HG02840 (cell line): ENCODE results near the gene MINDY4B.
"Not testable (repeated sequence)": the region's sequence is repeated elsewhere in the genome, so short reads cannot be mapped to it uniquely, and the experiment has no call there.

Experiments
- ATAC-seq: cut with Tn5 transposase; IDR thresholded peaks from one replicate; pipeline ENCODE4 v1.9.1; 2021; ENCODE audit warnings: mild to moderate bottlenecking, moderate library complexity, moderate number of reproducible peaks; ENCODE audit not compliant: unreplicated experiment, low FRiP score

The MINDY4B gene

DNA sequence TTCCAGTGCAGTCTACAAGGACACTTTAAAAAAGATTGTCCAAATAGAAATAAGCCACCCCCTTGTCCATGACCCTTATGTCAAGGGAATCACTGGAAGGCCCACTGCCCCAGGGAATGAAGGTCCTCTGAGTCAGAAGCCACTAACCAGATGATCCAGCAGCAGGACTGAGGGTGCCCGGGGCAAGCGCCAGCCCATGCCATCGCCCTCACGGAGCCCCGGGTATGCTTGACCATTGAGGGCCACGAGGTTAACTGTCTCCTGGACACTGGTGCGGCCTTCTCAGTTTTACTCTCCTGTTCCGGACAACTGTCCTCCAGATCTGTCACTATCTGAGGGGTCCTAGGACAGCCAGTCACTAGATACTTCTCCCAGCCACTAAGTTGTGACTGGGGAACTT, 47.3 kb downstream of the MINDY4B start:
- ATAC-seq, result not testable (repeated sequence)

DNA sequence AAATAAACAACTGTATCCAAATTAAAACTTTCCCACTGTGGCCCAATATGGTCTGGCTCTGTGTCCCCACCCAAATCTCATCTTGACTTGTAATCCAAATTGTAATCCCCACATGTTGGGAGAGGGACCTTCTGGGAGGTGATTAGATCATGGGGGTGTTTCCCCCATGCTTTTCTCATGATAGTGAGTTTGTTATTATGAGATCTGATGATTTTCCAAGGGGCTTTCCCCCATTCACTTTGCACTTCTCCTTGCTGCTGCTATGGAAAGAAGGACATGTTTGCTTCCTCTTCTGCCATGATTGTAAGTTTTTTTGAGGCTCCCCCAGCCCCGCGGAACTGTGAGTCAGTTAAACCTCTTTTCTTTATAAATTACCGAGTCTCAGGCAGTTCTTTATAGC, 55.0 kb downstream of the MINDY4B start:
- ATAC-seq, result no peak

DNA sequence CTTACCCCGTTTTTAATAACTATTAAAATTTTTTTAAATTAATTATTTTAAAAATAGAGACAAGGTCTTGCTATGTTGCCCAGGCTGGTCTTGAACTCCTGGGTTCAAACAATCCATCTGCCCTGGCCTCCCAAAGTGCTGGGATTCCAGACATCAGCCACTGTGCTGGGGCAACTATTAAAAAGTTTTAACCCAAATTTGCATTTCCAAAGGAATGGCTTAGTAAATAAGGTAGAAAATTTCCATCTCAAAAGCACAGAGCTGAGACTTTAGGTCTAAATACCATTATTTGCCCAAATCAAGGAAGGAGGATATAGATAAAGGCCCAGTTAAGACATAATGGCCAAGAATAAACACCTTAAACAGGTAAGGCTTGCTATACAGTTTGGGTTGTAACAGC, 56.4 kb downstream of the MINDY4B start:
- ATAC-seq, result no peak

DNA sequence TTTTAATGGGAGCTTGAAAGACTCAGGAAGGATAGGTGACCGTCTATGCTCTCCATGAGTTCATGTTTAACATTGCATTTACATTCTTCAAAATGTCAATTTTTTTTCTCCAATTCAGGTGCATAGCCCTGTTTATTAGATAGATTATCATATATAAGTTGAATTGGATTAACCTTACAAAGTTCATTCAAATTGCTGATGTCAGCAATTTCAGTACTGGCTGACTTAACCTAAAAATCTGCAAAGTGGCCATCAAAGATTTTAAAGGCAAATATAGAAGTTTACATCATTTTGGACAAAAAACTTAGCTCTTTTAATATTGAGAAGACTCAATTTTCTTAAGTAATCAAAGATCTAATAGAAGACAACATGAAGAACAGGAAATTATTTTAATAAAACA, 57.8 kb downstream of the MINDY4B start:
- no peak for ATAC-seq

DNA sequence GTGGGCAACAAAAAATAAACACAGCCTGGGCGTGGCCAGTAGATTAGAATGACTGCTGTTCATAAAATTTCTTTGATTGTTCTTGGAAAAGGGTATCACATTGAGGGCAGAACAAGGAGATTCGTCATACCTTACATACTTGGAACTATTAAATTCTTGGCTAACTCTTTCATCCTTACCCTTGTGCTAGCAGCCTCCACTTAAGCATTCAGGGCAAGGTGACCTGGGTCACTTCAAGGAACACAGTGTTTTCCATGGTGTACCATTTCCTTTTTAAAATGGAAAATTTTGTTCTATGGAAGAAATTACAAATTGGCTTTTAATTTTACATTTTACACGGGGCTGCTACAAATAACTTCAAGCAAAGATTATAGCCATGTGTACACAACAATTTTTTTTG, 60.8 kb downstream of the MINDY4B start:
- ATAC-seq, result no peak

DNA sequence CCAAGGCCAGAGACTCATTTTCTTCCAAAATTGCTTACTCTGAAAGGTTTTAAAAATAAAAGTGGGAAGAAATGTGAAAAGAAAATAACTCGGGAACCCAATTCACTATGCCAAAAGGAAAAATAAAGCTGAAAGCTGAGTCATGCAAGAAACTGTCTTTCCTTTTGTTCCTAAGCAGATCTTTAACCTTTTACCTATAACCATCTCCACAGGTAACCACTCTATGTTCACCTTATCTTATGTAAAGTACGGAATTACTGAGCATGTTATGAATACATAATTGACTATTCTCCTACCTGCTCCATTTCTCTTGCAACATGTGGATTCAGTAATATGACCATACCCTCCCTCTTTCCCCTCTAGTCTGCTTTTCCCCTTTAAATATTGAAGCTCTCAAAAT, 62.0 kb downstream of the MINDY4B start:
- no peak for ATAC-seq

DNA sequence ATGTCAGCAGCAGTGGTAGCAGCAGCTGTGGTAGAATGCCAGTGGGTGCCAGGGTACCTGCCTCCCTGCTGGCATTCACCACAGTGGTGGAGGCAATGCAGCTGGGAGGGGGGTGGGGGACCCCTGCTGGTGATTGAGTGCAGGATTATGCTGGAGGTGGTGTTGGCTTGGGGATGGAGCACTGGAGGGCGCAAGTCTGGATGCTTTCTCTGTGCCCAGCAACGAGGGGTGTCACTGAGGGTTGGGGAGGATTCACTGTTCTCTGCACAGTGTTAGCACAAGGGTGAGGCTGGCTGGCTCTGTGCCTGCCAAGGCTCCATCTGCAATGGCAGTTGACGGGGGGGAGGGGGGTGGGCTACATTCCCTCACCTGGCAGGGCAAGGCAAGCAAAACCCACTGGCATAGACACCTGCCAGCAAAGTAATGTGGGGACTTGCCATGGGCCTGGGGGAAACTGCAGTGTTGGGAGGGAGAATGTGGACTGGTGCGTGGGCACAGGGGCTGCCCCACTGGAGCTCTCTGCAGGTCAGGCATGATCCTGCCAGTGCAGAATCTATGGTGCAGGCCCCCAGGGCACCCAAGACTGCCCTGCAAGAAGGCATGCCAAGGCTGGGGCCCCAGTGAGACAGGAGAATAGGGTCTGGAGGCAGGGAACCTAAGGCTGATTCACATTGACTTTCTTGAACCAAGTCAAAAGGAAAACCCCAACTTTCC, 64.3 kb downstream of the MINDY4B start:
- ATAC-seq, result no peak

DNA sequence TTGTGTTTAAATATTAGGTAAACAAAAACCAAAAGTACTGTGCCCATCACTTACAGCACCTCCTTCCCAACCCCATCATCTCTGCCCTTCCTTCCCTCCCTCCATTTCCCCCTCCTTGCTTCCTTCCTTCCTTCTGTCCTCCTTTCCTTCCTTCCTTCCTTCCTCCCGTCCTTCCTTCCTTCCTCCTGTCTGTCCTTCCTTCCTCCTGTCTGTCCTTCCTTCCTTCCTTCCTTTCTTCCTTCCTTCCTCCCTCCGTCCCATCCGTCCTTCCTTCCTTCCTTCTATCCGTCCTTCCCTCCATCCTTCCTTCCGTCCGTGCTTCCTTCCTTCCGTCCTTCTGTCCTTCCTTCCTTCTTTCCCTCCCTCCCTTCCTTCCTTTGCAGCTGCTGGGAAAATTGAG, 74.5 kb downstream of the MINDY4B start:
- ATAC-seq, result no peak

DNA sequence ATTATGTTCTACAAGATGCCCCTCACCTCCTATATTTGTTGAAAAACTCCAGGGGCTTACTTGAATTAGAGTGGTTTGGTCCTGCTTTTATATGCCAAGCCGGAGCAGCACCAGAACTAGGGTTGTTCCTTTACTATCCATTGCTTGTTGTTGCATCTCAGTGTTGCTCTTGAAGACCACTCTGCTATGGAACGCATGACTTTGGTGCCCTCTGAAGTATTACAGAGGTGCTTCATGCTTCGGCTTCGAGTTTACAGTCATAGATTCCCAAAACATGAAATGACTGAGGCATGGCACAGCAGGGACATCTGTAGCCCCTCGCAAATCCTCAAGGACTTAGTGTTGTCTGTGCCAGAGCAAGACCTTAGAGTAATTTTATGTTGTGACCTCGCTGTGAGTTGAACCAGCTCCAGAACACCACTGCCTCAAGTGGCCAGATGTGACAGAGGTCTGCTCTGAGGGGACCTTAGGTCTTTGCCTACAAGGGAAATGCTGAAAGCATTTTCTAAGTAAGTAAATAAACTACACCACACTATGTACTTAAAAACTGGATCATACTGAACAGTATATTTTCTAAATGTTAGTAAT, 75.1 kb downstream of the MINDY4B start:
- ATAC-seq, result no peak

DNA sequence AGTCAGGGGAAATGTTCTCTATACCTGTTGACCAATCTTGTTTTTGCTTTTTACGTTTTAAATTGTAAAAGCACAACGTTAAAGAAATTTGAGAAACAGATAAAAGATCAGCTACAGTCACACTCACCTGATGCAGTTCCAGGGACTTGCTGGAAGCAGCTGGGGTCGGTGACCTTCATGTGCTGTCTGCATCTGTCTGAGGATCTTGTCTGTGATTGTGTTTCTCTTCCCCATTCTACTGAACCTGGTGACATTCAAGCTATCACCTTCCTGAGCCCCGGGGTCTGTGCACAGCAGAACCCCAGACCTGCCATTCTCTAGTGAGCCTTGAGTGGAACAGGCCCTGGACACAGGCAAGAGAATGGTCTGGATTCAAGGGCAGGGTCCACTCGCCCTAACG, 75.8 kb downstream of the MINDY4B start:
- ATAC-seq, result no peak

DNA sequence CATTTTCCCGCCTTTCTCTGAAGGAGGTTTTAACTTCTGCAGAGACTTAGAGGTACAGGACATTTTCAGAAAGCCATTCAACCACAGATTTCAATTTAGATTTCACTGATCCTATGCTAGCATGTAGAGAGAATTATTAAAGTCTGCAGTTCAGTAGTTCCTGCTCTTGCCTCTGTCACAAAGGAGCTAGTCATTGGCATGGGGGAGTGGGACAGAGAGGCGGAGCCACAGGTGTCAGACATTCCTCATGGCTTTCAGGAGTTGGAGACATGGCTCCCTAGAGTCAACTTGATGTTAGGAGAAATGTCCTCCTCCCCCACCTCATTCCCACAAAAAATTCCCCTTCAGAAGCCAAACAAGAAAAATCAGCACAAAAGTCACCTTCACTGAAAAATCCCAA, 76.2 kb downstream of the MINDY4B start:
- ATAC-seq, result no peak

DNA sequence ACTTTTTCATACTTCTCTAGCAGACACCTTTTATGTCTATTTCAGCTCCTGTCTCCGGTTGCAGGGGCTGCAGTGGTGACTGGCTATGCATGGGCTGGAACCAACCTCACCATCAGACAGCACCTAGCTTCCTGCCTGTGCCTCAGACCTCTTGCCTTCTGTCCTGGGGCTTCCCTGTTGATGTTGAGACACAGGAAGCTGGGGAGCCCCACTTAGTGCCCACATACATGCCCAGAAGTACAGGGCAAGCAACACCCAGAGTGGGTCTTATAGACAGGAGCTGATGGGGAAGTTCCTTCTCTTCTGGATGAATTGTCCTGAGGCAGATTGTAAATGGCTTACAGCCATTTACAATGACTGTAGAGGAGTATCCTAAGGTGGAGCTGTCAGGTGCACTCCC, 77.0 kb downstream of the MINDY4B start:
- no peak for ATAC-seq

DNA sequence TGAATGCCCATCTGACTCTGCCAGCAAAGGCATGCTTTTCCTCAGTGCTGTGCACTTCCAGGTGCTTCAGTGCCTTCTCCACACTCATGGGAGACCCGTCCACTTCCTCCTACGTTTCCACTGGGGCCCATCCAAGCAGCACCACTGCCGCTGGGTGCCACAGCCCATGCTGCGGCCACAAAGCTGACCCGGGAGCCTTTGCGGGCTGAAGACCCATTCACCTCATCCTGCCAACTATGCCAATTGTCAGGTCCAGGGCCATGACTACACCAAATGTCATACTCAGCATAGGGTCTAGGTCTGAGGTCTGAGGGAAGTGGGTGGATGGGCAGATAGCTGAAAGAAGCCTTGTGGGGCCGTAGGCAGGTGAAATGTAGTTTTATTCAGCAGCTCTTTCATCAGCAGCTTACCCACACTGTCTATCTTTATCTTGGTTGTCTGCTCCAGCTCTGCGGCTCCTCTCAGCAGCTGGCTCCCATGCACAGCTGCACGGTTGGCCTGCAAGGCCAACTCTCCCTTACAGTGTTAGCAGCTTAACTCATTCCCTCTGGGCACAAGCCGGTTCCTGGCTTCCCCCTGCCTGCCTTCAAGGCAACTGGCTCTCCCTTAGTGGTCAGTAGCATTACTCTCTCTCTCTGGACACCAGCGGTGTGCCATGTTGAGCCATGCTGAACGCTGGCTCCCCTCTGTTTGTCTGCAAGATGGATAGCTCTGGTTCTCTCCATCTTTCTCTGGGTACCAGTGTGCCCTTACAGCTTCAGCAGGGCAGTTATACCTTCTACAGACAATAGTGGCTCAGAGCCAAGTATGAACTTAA, 78.6 kb downstream of the MINDY4B start:
- no peak for ATAC-seq

DNA sequence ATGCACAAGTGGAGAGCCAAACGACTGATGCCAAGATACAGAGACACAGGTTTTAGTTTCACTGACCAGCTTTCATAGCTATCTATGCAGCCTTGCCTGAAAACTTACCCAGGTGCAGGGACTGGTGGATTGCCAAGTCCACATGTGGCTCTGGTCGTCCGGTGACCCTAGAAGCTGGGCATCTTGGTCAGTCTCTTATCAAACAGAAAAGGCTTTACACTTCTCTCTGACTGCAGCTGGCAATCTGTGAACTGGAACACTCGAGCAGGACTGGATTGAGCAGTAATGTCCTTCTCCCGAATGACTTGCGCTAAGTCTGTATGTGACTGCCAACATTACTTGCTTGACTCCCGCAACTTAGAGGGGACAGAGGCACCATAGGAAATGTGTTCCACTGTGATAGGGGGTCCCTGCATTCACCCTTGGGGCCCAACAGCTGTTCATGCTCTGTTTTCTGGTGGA, 79.3 kb downstream of the MINDY4B start:
- ATAC-seq, result no peak

DNA sequence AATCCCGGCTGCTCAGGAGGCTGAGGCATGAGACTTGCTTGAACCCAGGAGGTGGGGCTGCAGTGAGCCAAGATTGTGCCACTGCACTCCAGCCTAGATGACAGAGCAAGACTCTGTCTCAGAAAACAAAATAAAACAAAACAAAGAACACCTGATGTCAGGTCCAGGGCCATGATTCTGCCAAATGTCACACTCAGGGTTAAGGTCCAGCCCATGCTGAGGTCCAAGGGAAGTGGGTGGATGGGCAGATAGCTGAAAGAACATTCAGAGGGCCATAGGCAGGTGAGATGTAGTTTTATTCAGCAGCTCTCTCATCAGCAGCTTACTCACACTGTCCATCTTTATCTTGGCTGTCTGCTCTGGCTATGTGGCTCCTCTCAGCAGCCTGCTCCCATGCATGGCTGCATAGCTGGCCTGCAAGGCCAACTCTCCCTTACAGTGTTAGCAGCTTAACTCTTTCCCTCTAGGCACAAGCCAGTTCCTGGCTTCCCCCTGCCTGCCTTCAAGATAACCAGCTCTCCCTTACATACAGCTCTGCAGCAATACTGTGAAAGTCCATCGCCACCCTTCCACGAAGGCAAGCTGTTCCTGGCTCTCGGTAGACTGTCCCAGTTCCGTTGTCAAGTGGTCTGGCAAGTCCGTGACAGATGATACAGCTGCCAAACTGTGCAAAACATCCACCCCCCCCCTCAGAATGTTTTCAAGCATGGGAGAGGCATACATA, 79.9 kb downstream of the MINDY4B start:
- ATAC-seq, result no peak

DNA sequence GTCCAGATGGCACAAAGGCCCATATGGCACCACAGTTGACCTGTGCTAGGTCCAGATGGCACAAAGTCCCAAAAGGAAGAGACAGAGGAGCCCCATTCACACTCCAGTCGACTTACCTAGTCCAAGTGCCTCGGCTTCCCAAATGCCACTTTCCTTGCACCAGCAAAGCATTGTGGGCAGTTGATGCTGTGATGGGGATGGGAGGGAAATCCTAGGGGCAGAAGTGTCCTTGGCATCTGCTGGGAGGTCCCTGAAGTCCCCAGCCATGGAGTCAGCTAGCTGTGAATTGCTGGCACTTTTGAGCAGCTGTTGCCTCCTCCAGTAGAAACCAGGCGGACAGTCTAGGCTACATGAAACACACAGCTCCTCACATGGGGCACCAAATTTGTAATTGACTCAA, 82.0 kb downstream of the MINDY4B start:
- no peak for ATAC-seq

DNA sequence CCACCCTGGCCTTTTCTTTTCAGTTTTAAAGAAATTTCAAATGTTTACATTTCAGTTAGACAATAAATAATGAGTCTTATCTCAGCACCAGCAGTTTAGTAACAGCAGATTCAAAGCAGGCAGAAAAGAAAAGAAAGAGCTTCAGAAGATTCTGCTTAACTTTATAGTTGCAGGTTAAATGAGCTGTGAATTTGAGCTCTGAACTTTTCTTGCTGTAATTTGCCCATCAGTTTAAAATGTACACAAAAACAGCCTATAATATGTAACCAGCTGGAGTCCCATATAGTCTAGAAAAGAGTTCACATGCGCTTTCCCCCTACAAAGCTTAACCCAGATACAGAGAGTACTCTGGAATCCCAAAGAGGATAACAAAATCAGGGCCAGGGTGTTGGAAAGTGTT, 82.6 kb downstream of the MINDY4B start:
- no peak for ATAC-seq
